ENCODE data around the gene NUDT14. TPM values are rescaled to one million over a fixed set of nuclear protein-coding genes. Genes with fewer than 3 reads are reported as not detected.

Gene NUDT14
- total RNA-seq, 1 experiment from 2014 or later, result 37.0 TPM

- no peaks in the 10 kb centered on the region for H3K9me2 ChIP-seq (ENCODE audit: insufficient read depth)
- no peak for DNase-seq
- intact Hi-C loops (cut with micrococcal nuclease; ENCODE audit: unreplicated experiment), result no loop called here
- no peak overlapping the region for H3K4me2 ChIP-seq
- no peak overlapping the region for H3K27ac ChIP-seq
- no peak overlapping the region for H3K4me3 ChIP-seq
- no TSS peak for BruUV-seq (replicated peaks)
- no peak overlapping the region for H2AFZ ChIP-seq
- H3K9me3 ChIP-seq (ENCODE audit: insufficient read depth, low read depth), result no peaks in the 10 kb centered on the region
- ChIA-PET CTCF (no interaction called here), POLR2A (ENCODE audit: unreplicated experiment) (interaction anchor here (0.5 to 0.6 kb wide), 2 partner anchors 33 to 71 kb away, joined by 3 to 6 read pairs; no protein-coding TSS in a partner anchor)
- TF ChIP-seq EZH2 (IDR thresholded peaks at IDR 0.05; ENCODE audit: low read depth), result no peak
- TF ChIP-seq CTCF (conservative IDR thresholded peaks at IDR 0.05), result no peak
- H3K4me1 ChIP-seq (replicated peaks; ENCODE audit: insufficient read depth), result peaks cover 17% of the 10 kb centered on the region
- peaks cover 7% of the 10 kb centered on the region; the same call in 1 of the 2 replicates for H3K27me3 ChIP-seq (ENCODE audit: insufficient read depth, low read depth)
- H4K20me1 ChIP-seq (ENCODE audit: insufficient read depth), result 0 out of 2 replicates have a peak, but pooled peaks cover 3% of the 10 kb centered on the region
- no peaks in the 10 kb centered on the region for H3K79me2 ChIP-seq (ENCODE audit: low read depth)
- H3F3A ChIP-seq (ENCODE audit: insufficient read depth, low read depth), result peaks cover 7% of the 10 kb centered on the region; the same call in 1 of the 2 replicates
- H3K36me3 ChIP-seq (ENCODE audit: low read depth), result no peaks in the 10 kb centered on the region
These were observed 3.9 kb upstream of the NUDT14 start for GRCh38 chr14:105185001-105185400.

GRCh38 chr14:105184461-105184860 lies 3.3 kb upstream of the NUDT14 start:
- POLR2A ChIA-PET (ENCODE audit: unreplicated experiment), result interaction anchor here (0.5 kb wide), 1 partner anchor 32 kb away, joined by 3 read pairs; no protein-coding TSS in a partner anchor
- H3K4me1 ChIP-seq (replicated peaks; ENCODE audit: insufficient read depth), result peaks cover 18% of the 10 kb centered on the region
- no peak overlapping the region for H3K27ac ChIP-seq
- no peaks in the 10 kb centered on the region for H3K79me2 ChIP-seq (ENCODE audit: low read depth)
- 0 out of 2 replicates have a peak, but pooled peaks cover 4% of the 10 kb centered on the region for H4K20me1 ChIP-seq (ENCODE audit: insufficient read depth)
- no peak overlapping the region for H2AFZ ChIP-seq
- peaks cover 7% of the 10 kb centered on the region; the same call in 1 of the 2 replicates for H3F3A ChIP-seq (ENCODE audit: insufficient read depth, low read depth)
- BruUV-seq (replicated peaks), result no TSS peak
- H3K9me3 ChIP-seq (ENCODE audit: insufficient read depth, low read depth), result no peaks in the 10 kb centered on the region
- no peaks in the 10 kb centered on the region for H3K36me3 ChIP-seq (ENCODE audit: low read depth)
- DNase-seq, result no peak
- 0 out of 2 replicates have a peak, but pooled peaks cover 1% of the 10 kb centered on the region for H3K27me3 ChIP-seq (ENCODE audit: insufficient read depth, low read depth)
- no peak overlapping the region for H3K4me2 ChIP-seq
- intact Hi-C loops (cut with micrococcal nuclease; ENCODE audit: unreplicated experiment), result no loop called here
- CTCF ChIA-PET, result no interaction called here
- no peaks in the 10 kb centered on the region for H3K9me2 ChIP-seq (ENCODE audit: insufficient read depth)
- H3K4me3 ChIP-seq, result no peak overlapping the region
- TF ChIP-seq EZH2 (IDR thresholded peaks at IDR 0.05; ENCODE audit: low read depth) (no peak), CTCF (conservative IDR thresholded peaks at IDR 0.05) (no peak)

GRCh38 chr14:105182296-105183020 lies 1.3 kb upstream of the NUDT14 start:
- peaks cover 8% of the 10 kb centered on the region; the same call in 1 of the 2 replicates for H4K20me1 ChIP-seq (ENCODE audit: insufficient read depth)
- TF ChIP-seq CTCF (conservative IDR thresholded peaks at IDR 0.05), result no peak
- no peak for TF ChIP-seq EZH2 (IDR thresholded peaks at IDR 0.05; ENCODE audit: low read depth)
- no peaks in the 10 kb centered on the region for H3K79me2 ChIP-seq (ENCODE audit: low read depth)
- no peaks in the 10 kb centered on the region for H3K36me3 ChIP-seq (ENCODE audit: low read depth)
- intact Hi-C loops (cut with micrococcal nuclease; ENCODE audit: unreplicated experiment), result no loop called here
- peaks cover 7% of the 10 kb centered on the region; the same call in 1 of the 2 replicates for H3F3A ChIP-seq (ENCODE audit: insufficient read depth, low read depth)
- no peak for DNase-seq
- H3K9me2 ChIP-seq (ENCODE audit: insufficient read depth), result no peaks in the 10 kb centered on the region
- no peak overlapping the region for H2AFZ ChIP-seq
- no peaks in the 10 kb centered on the region for H3K27me3 ChIP-seq (ENCODE audit: insufficient read depth, low read depth)
- no peak overlapping the region for H3K27ac ChIP-seq
- ChIA-PET POLR2A (ENCODE audit: unreplicated experiment) (no interaction called here), CTCF (no interaction called here)
- no peak overlapping the region for H3K4me2 ChIP-seq
- no TSS peak for BruUV-seq (replicated peaks)
- H3K4me3 ChIP-seq, result no peak overlapping the region
- H3K4me1 ChIP-seq (replicated peaks; ENCODE audit: insufficient read depth), result peaks cover 14% of the 10 kb centered on the region
- no peaks in the 10 kb centered on the region for H3K9me3 ChIP-seq (ENCODE audit: insufficient read depth, low read depth)
